ENCODE measurements around the gene RIOK2. TPM values are rescaled to one million over a fixed set of nuclear protein-coding genes. Genes with fewer than 3 reads are reported as not detected.
"Not testable (repeated sequence)": the region's sequence is repeated elsewhere in the genome, so short reads cannot be mapped to it uniquely, and the experiment has no call there.

Gene RIOK2
- polyA plus RNA-seq, 6 donors from 2014 or later, result 9.8 to 23.3 (median 12.6) TPM

- peaks cover 6 to 18% (median 7%) of the 10 kb centered on the region in 3 donors for H3K4me1 Mint-ChIP-seq
- H3K27me3 Mint-ChIP-seq, result no peaks in the 10 kb centered on the region
- no peak overlapping the region for H3K27ac Mint-ChIP-seq
- ATAC-seq (ENCODE audit: low read depth in 2 of 2), result no peak
- no peak for DNase-seq
- H3K9me3 Mint-ChIP-seq, result peaks cover 0 to 5% (median 4%) of the 10 kb centered on the region in 7 donors
- H3K4me3 Mint-ChIP-seq, result no peak overlapping the region
- H3K36me3 Mint-ChIP-seq, result peaks cover 7 to 16% of the 10 kb centered on the region in 2 donors
Observed at GRCh38 chr5:97163360-97163764, 19.7 kb downstream of the RIOK2 start.

- Mint-ChIP-seq H3K4me3 (no peak overlapping the region), H3K36me3 (peaks cover 21 to 29% of the 10 kb centered on the region in 2 donors), H3K9me3 (peaks cover 6 to 18% (median 17%) of the 10 kb centered on the region in 7 donors), H3K27me3 (no peaks in the 10 kb centered on the region), H3K27ac (peak overlapping the region in 2 of 6 donors; percentile 7 to 17), H3K4me1 (peaks cover 0 to 8% (median 0%) of the 10 kb centered on the region in 3 donors)
- DNase-seq (peak; percentile 47), ATAC-seq (ENCODE audit: low read depth in 2 of 2) (peak; percentile 51 to 55)
Observed at GRCh38 chr5:97162045-97162444, 21.0 kb downstream of the RIOK2 start.

- Mint-ChIP-seq H3K4me3 (no peak overlapping the region), H3K27me3 (no peaks in the 10 kb centered on the region), H3K9me3 (peaks cover 9 to 31% (median 26%) of the 10 kb centered on the region in 7 donors), H3K36me3 (peaks cover 39 to 46% of the 10 kb centered on the region in 2 donors), H3K27ac (peak overlapping the region in 2 of 6 donors; percentile 3 to 72), H3K4me1 (peaks cover 4 to 10% (median 6%) of the 10 kb centered on the region in 3 donors)
- ATAC-seq (ENCODE audit: low read depth in 2 of 2) (no peak), DNase-seq (no peak)
Observed at GRCh38 chr5:97157689-97158088, 25.4 kb downstream of the RIOK2 start.

GRCh38 chr5:97151370-97151769 is 31.7 kb downstream of the RIOK2 start:
- H3K4me1 Mint-ChIP-seq, result peaks cover 0 to 6% (median 6%) of the 10 kb centered on the region in 3 donors
- DNase-seq (no peak), ATAC-seq (ENCODE audit: low read depth in 2 of 2) (no peak)
- H3K4me3 Mint-ChIP-seq, result no peak overlapping the region
- peak overlapping the region in 1 of 6 donors; percentile 76 for H3K27ac Mint-ChIP-seq
- no peaks in the 10 kb centered on the region for H3K27me3 Mint-ChIP-seq
- H3K9me3 Mint-ChIP-seq, result peaks cover 0 to 7% (median 3%) of the 10 kb centered on the region in 7 donors
- peaks cover 10 to 12% of the 10 kb centered on the region in 2 donors for H3K36me3 Mint-ChIP-seq

- no peaks in the 10 kb centered on the region for H3K27me3 Mint-ChIP-seq
- H3K4me3 Mint-ChIP-seq, result no peak overlapping the region
- peaks cover 0 to 6% (median 2%) of the 10 kb centered on the region in 3 donors for H3K4me1 Mint-ChIP-seq
- ATAC-seq (ENCODE audit: low read depth in 2 of 2), result no peak
- no peak for DNase-seq
- peaks cover under 1 to 2% of the 10 kb centered on the region in 2 donors for H3K36me3 Mint-ChIP-seq
- H3K27ac Mint-ChIP-seq, result peak overlapping the region in 4 of 6 donors; percentile 12 to 88 (median 65)
- peaks cover 0 to 2% (median 0%) of the 10 kb centered on the region in 7 donors for H3K9me3 Mint-ChIP-seq
Observed at GRCh38 chr5:97150401-97150800, 32.6 kb downstream of the RIOK2 start.

GRCh38 chr5:97149709-97150108 is 33.3 kb downstream of the RIOK2 start:
- H3K27ac Mint-ChIP-seq, result peak overlapping the region in 1 of 6 donors; percentile 15
- no peak overlapping the region for H3K4me3 Mint-ChIP-seq
- H3K9me3 Mint-ChIP-seq, result peaks cover 0 to 2% (median 0%) of the 10 kb centered on the region in 7 donors
- H3K36me3 Mint-ChIP-seq, result no peaks in the 10 kb centered on the region
- no peaks in the 10 kb centered on the region for H3K27me3 Mint-ChIP-seq
- H3K4me1 Mint-ChIP-seq, result peaks cover 0 to 6% (median 0%) of the 10 kb centered on the region in 3 donors
- ATAC-seq (ENCODE audit: low read depth in 2 of 2) (no peak), DNase-seq (no peak)

- Mint-ChIP-seq H3K4me3 (no peak overlapping the region), H3K27me3 (no peaks in the 10 kb centered on the region), H3K9me3 (peaks cover 0 to 2% (median 0%) of the 10 kb centered on the region in 7 donors), H3K27ac (peak overlapping the region in 1 of 6 donors; percentile 1), H3K36me3 (no peaks in the 10 kb centered on the region), H3K4me1 (no peaks in the 10 kb centered on the region)
- DNase-seq, result no peak
- no peak for ATAC-seq (ENCODE audit: low read depth in 2 of 2)
Observed at GRCh38 chr5:97148288-97148687, 34.8 kb downstream of the RIOK2 start.

- Mint-ChIP-seq H3K4me3 (no peak overlapping the region), H3K27ac (peak overlapping the region in 1 of 6 donors; percentile 10), H3K4me1 (no peaks in the 10 kb centered on the region), H3K9me3 (no peaks in the 10 kb centered on the region), H3K27me3 (no peaks in the 10 kb centered on the region), H3K36me3 (no peaks in the 10 kb centered on the region)
- no peak for ATAC-seq (ENCODE audit: low read depth in 2 of 2)
- no peak for DNase-seq
Observed at GRCh38 chr5:97143704-97144103, 39.3 kb downstream of the RIOK2 start.

- H3K27me3 Mint-ChIP-seq, result no peaks in the 10 kb centered on the region
- DNase-seq (peak; percentile 11), ATAC-seq (ENCODE audit: low read depth in 2 of 2) (peak; percentile 42 to 63)
- H3K4me1 Mint-ChIP-seq, result no peaks in the 10 kb centered on the region
- H3K27ac Mint-ChIP-seq, result peak within 1 kb of the TSS in 3 of 6 donors; percentile 8 to 22 (median 10)
- H3K4me3 Mint-ChIP-seq, result no peak within 1 kb of the TSS
- no peaks in the 10 kb centered on the region for H3K36me3 Mint-ChIP-seq
- no peaks in the 10 kb centered on the region for H3K9me3 Mint-ChIP-seq
Observed at GRCh38 chr5:97142521-97143254, 40.4 kb downstream of the RIOK2 start, which contains the start of gene LIX1. Gene LIX1, minus strand, starts transcription at chr5:97142611. Its CDS starts 35 bp downstream, at chr5:97142576.

GRCh38 chr5:97141539-97141938 is 41.5 kb downstream of the RIOK2 start:
- H3K27ac Mint-ChIP-seq, result no peak overlapping the region
- H3K9me3 Mint-ChIP-seq, result no peaks in the 10 kb centered on the region
- H3K27me3 Mint-ChIP-seq, result no peaks in the 10 kb centered on the region
- no peak overlapping the region for H3K4me3 Mint-ChIP-seq
- ATAC-seq (ENCODE audit: low read depth in 2 of 2), result no peak
- no peak for DNase-seq
- H3K4me1 Mint-ChIP-seq, result no peaks in the 10 kb centered on the region
- H3K36me3 Mint-ChIP-seq, result no peaks in the 10 kb centered on the region

GRCh38 chr5:97141031-97141430 is 42.0 kb downstream of the RIOK2 start:
- Mint-ChIP-seq H3K4me3 (no peak overlapping the region), H3K36me3 (no peaks in the 10 kb centered on the region), H3K27me3 (no peaks in the 10 kb centered on the region), H3K27ac (no peak overlapping the region), H3K9me3 (no peaks in the 10 kb centered on the region), H3K4me1 (no peaks in the 10 kb centered on the region)
- no peak for DNase-seq
- no peak for ATAC-seq (ENCODE audit: low read depth in 2 of 2)

- H3K4me3 Mint-ChIP-seq; H3K27me3 Mint-ChIP-seq; DNase-seq; H3K4me1 Mint-ChIP-seq; H3K9me3 Mint-ChIP-seq; ATAC-seq (ENCODE audit: low read depth in 2 of 2); H3K36me3 Mint-ChIP-seq: not testable (repeated sequence)
- H3K27ac Mint-ChIP-seq, result peak overlapping the region in 2 of 6 donors; percentile 75 to 88
Observed at GRCh38 chr5:97140250-97140649, 42.8 kb downstream of the RIOK2 start.

GRCh38 chr5:97136475-97136874 is 46.6 kb downstream of the RIOK2 start:
- Mint-ChIP-seq H3K9me3 (no peaks in the 10 kb centered on the region), H3K4me3 (no peak overlapping the region), H3K27me3 (no peaks in the 10 kb centered on the region), H3K27ac (peak overlapping the region in 2 of 6 donors; percentile 33 to 58), H3K36me3 (peaks cover 2 to 3% of the 10 kb centered on the region in 2 donors), H3K4me1 (peaks cover 14 to 25% (median 20%) of the 10 kb centered on the region in 3 donors)
- DNase-seq (no peak), ATAC-seq (ENCODE audit: low read depth in 2 of 2) (no peak)

GRCh38 chr5:97135868-97136267 is 47.2 kb downstream of the RIOK2 start:
- no peak for ATAC-seq (ENCODE audit: low read depth in 2 of 2)
- H3K4me3 Mint-ChIP-seq, result no peak overlapping the region
- no peaks in the 10 kb centered on the region for H3K27me3 Mint-ChIP-seq
- peaks cover 18 to 29% (median 20%) of the 10 kb centered on the region in 3 donors for H3K4me1 Mint-ChIP-seq
- no peak overlapping the region for H3K27ac Mint-ChIP-seq
- DNase-seq, result no peak
- H3K9me3 Mint-ChIP-seq, result no peaks in the 10 kb centered on the region
- H3K36me3 Mint-ChIP-seq, result peaks cover 3 to 9% of the 10 kb centered on the region in 2 donors

Measured in naive B cell (primary cell).